Measurements from ENCODE around the gene SMIM26.
"Not testable (repeated sequence)": the region's sequence is repeated elsewhere in the genome, so short reads cannot be mapped to it uniquely, and the experiment has no call there.

SMIM26 gene

GRCh38 chr20:18566892-18567738, at the start of gene SMIM26:
SMIM26 (plus strand) TSS chr20:18567432; CDS start chr20:18567479, 47 bp downstream.
- DNase-seq, result peak; percentile 96

- DNase-seq, result not testable (repeated sequence)
Measured at GRCh38 chr20:18522066-18522465, 45.2 kb upstream of the SMIM26 start.

- DNase-seq, result no peak
Measured at GRCh38 chr20:18523066-18523465, 44.2 kb upstream of the SMIM26 start.

GRCh38 chr20:18524646-18525045, 42.6 kb upstream of the SMIM26 start:
- no peak for DNase-seq

- DNase-seq, result not testable (repeated sequence)
Measured at GRCh38 chr20:18526761-18527160, 40.5 kb upstream of the SMIM26 start.

- no peak for DNase-seq
Measured at GRCh38 chr20:18527339-18527738, 39.9 kb upstream of the SMIM26 start.

- DNase-seq, result no peak
Measured at GRCh38 chr20:18527836-18528235, 39.4 kb upstream of the SMIM26 start.

GRCh38 chr20:18529041-18529440, 38.2 kb upstream of the SMIM26 start:
- DNase-seq, result no peak

- DNase-seq, result no peak
Measured at GRCh38 chr20:18532626-18533025, 34.6 kb upstream of the SMIM26 start.

GRCh38 chr20:18533491-18533890, 33.7 kb upstream of the SMIM26 start:
- DNase-seq, result no peak

GRCh38 chr20:18533978-18534644, 33.1 kb upstream of the SMIM26 start:
- no peak for DNase-seq

GRCh38 chr20:18537651-18538050, 29.6 kb upstream of the SMIM26 start:
- DNase-seq, result no peak

GRCh38 chr20:18541741-18542140, 25.5 kb upstream of the SMIM26 start:
- no peak for DNase-seq

GRCh38 chr20:18543216-18543615, 24.0 kb upstream of the SMIM26 start:
- no peak for DNase-seq

- DNase-seq, result no peak
Measured at GRCh38 chr20:18543932-18544331, 23.3 kb upstream of the SMIM26 start.

- DNase-seq, result no peak
Measured at GRCh38 chr20:18545566-18545965, 21.7 kb upstream of the SMIM26 start.

- DNase-seq, result no peak
Measured at GRCh38 chr20:18548465-18548864, 18.8 kb upstream of the SMIM26 start.

- DNase-seq, result no peak
Measured at GRCh38 chr20:18553746-18554145, 13.5 kb upstream of the SMIM26 start.

GRCh38 chr20:18567739-18568091, 483 bp downstream of the SMIM26 start:
- no peak for DNase-seq

GRCh38 chr20:18571009-18571408, 3.8 kb downstream of the SMIM26 start:
- DNase-seq, result no peak

- DNase-seq, result no peak
Measured at GRCh38 chr20:18571578-18571977, 4.3 kb downstream of the SMIM26 start.

GRCh38 chr20:18577942-18578341, 10.7 kb downstream of the SMIM26 start:
- no peak for DNase-seq

GRCh38 chr20:18578581-18578980, 11.3 kb downstream of the SMIM26 start:
- no peak for DNase-seq

- DNase-seq, result no peak
Measured at GRCh38 chr20:18580012-18580411, 12.8 kb downstream of the SMIM26 start.
